C4-2B (cell line): Measurements from ENCODE around the gene CCDC33.

Experiments used
- CTCF ChIP-seq: fragments of 450-650 bp; conservative IDR thresholded peaks from 2 replicates; pipeline ENCODE4 v1.5.1; 2017; ENCODE audit warnings: mild to moderate bottlenecking
- ZFX ChIP-seq: fragments of 450-650 bp; IDR thresholded peaks from 2 replicates; pipeline ENCODE4 v1.6.1; 2017

GRCh38 chr15:74199297-74199652, 36.9 kb upstream of the CCDC33 start:
- no peak for TF ChIP-seq ZFX
- TF ChIP-seq CTCF, result no peak
